Gastroesophageal sphincter (tissue), 3 donors: ENCODE data around the gene C1orf174.

Experiments used
- CTCF ChIP-seq, 4 experiments: fragments of 200-600 bp in 2 of 4; fragments of 450-650 bp in 2 of 4; sonication (generic) in 1 of 4; IDR thresholded peaks; one replicate each; pipeline ENCODE4 v1.5.1; 2017 to 2019; ENCODE audit warnings: antibody characterized with exemption in 4 of 4, mild to moderate bottlenecking in 2 of 4, moderate library complexity in 2 of 4
- POLR2A ChIP-seq, 2 donors: fragments of 450-650 bp; IDR thresholded peaks; one replicate each; pipeline ENCODE4 v1.6.1; 2017; ENCODE audit warnings: antibody characterized with exemption in 2 of 2, mild to moderate bottlenecking in 2 of 2, moderate library complexity in 1 of 2
- POLR2AphosphoS5 ChIP-seq: sonication (generic); formaldehyde crosslinking; IDR thresholded peaks from one replicate; pipeline ENCODE4 v1.6.1; 2017; ENCODE audit warnings: antibody characterized with exemption

GRCh38 chr1:3852711-3853485 lies 47.2 kb downstream of the C1orf174 start:
- TF ChIP-seq CTCF (IDR thresholded peaks at IDR 0.05) (no peak), POLR2AphosphoS5 (no peak), POLR2A (IDR thresholded peaks at IDR 0.05) (no peak)
